Right lobe of liver (tissue), 6 donors: ENCODE measurements around the gene IRF9. TPM values are rescaled to one million over a fixed set of nuclear protein-coding genes. Genes with fewer than 3 reads are reported as not detected.

Experiments
- ATAC-seq, 4 donors: fragments of 200-7000 bp; cut with Tn5 transposase; one replicate each; pipeline ENCODE4 v1.9.1; 2020; ENCODE audit warnings: mild to moderate bottlenecking in 4 of 4, moderate library complexity in 4 of 4
- DNase-seq, 3 donors: peaks; one replicate each; pipeline ENCODE4 v3.0.0-alpha.2; 2020
- H3K27ac ChIP-seq, 3 donors: fragments of 200-600 bp; one replicate each; pipeline ENCODE4 v1.8.0; 2022
- H3K27me3 ChIP-seq, 2 donors: fragments of 200-600 bp; one replicate each; pipeline ENCODE4 v1.8.0; 2022
- H3K36me3 ChIP-seq, 4 donors: fragments of 200-600 bp; sonication (generic) in 1 of 4; one replicate each; pipeline versions ENCODE4 v1.5.1 to v1.8.0; 2017 to 2022; ENCODE audit warnings: control low read depth in 1 of 4
- H3K4me1 ChIP-seq, 4 donors: fragments of 200-600 bp; sonication (generic) in 1 of 4; one replicate each; pipeline versions ENCODE4 v1.5.1 to v1.8.0; 2017 to 2022; ENCODE audit warnings: control low read depth in 1 of 4
- H3K4me3 ChIP-seq, 3 donors: fragments of 200-600 bp; one replicate each; pipeline ENCODE4 v1.8.0; 2022
- H3K9me3 ChIP-seq, 4 donors: fragments of 200-600 bp; sonication (generic) in 1 of 4; one replicate each; pipeline versions ENCODE4 v1.5.1 to v1.8.0; 2017 to 2022; ENCODE audit warnings: control low read depth in 1 of 4
- POLR2A ChIP-seq: fragments of 450-650 bp; IDR thresholded peaks from one replicate; pipeline ENCODE4 v1.6.1; 2017; ENCODE audit warnings: antibody characterized with exemption, mild to moderate bottlenecking
- WGBS: methylation state at CpG from one replicate; pipeline ENCODE4 v1.1.6; 2018; ENCODE audit warnings: low coverage, low lambda C conversion rate; ENCODE audit not compliant: insufficient coverage; ENCODE audit errors: missing lambda C conversion rate; 5-methylcytosine and 5-hydroxymethylcytosine counted together
- intact Hi-C, 2 donors: fragments of 100-400 bp; cut with DNase I; formaldehyde crosslinking; loops; one replicate each; pipeline versions ENCODE4 v1.11.2 to v1.14.1; 2022
- total RNA-seq, 6 experiments: library from RNA; depleted of rRNA in 2 of 6; stranded (reverse); fragments of >200 nt in 2 of 6; fragmentation: NEBNext Ultra II Directional in 3 of 6; extraction: Animal tissue kit (Norgen Biotek cat#: 25700) in 3 of 6; gene quantifications; one replicate each; pipeline versions ENCODE4 v1.1.0 to v1.2.4, GENCODE V29; 2016 to 2023
- TF ChIP-seq, protein P1 (sequence below), 4 donors: fragments of 200-600 bp in 3 of 4; fragments of 450-650 bp in 1 of 4; IDR thresholded peaks; one replicate each; pipeline versions ENCODE4 v1.5.1 to v1.8.0; 2016 to 2022; ENCODE audit warnings: antibody characterized with exemption in 4 of 4, mild to moderate bottlenecking in 2 of 4
- donor health status: DM: no; HTN: yes; CAD: no.
- donor health status: DM: no; HTN: no; CAD: no.
- donor health status: DM: no; HTN: no; CAD: no.
- donor health status: DM: no; HTN: yes; CAD: no.
- donor health status: DM: no; HTN: yes; CAD: no.

Gene IRF9
- total RNA-seq, 6 experiments from 2014 or later = 17.4 to 66.6 (median 37.2) TPM

DNA sequence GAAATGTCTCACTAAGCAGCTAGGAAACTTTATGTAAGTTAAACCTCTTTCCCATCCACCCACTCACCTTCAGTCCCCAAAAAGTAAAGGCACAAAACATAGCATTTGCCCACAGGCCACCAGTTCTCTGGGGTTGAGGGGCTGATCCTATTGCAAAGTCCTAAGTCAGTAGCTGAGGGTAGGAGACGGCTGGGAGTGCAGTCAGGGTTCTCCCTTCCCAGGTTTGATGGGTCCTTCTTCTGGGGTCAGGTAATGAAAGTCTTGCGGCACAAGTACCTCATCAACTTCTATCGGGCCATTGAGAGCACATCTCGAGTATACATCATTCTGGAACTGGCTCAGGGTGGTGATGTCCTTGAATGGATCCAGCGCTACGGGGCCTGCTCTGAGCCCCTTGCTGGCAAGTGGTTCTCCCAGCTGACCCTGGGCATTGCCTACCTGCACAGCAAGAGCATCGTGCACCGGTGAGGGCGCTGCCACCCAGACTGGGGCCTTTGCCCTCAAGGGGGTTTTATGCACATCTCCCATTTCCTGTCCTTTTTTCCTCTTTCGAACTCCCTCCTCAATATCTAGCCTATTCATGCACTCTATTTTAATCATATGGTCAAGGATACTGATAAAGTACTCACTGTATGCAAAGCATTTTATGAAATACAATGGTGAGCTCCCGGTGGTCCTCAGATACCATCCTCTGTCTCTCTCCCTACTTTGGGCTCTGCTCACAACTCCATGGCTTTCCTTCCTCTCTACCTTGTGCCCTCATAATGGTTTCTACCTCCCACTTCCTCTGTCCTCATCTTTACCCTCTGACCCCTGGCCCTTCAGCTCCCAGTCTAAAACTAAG is 45.4 kb downstream of the IRF9 start:
- DNase-seq = no peak
- WGBS = 100% methylated on average over 5 of the region's 11 CpGs
- H3K36me3 ChIP-seq = peaks cover 0 to 56% (median 2%) of the 10 kb centered on the region in 4 donors
- no peak overlapping the region for H3K4me3 ChIP-seq
- intact Hi-C loops = no loop called here
- H3K27me3 ChIP-seq = no peaks in the 10 kb centered on the region
- no peak overlapping the region for H3K27ac ChIP-seq
- H3K4me1 ChIP-seq = no peaks in the 10 kb centered on the region
- TF ChIP-seq, protein P1, sequence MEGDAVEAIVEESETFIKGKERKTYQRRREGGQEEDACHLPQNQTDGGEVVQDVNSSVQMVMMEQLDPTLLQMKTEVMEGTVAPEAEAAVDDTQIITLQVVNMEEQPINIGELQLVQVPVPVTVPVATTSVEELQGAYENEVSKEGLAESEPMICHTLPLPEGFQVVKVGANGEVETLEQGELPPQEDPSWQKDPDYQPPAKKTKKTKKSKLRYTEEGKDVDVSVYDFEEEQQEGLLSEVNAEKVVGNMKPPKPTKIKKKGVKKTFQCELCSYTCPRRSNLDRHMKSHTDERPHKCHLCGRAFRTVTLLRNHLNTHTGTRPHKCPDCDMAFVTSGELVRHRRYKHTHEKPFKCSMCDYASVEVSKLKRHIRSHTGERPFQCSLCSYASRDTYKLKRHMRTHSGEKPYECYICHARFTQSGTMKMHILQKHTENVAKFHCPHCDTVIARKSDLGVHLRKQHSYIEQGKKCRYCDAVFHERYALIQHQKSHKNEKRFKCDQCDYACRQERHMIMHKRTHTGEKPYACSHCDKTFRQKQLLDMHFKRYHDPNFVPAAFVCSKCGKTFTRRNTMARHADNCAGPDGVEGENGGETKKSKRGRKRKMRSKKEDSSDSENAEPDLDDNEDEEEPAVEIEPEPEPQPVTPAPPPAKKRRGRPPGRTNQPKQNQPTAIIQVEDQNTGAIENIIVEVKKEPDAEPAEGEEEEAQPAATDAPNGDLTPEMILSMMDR (IDR thresholded peaks at IDR 0.05) = no peak
- no peak for TF ChIP-seq POLR2A
- H3K9me3 ChIP-seq = no peaks in the 10 kb centered on the region
- ATAC-seq = no peak

GRCh38 chr14:24207104-24207551 is 46.1 kb downstream of the IRF9 start:
- intact Hi-C loops = no loop called here
- Histone ChIP-seq H3K4me3 (no peak overlapping the region), H3K36me3 (peaks cover 0 to 57% (median 2%) of the 10 kb centered on the region in 4 donors), H3K27ac (no peak overlapping the region), H3K4me1 (no peaks in the 10 kb centered on the region), H3K9me3 (no peaks in the 10 kb centered on the region), H3K27me3 (no peaks in the 10 kb centered on the region)
- ATAC-seq (no peak), DNase-seq (no peak)
- TF ChIP-seq, protein P1 (IDR thresholded peaks at IDR 0.05) = no peak
- TF ChIP-seq POLR2A = no peak
- WGBS = 83% methylated on average over 1 of the region's 5 CpGs

GRCh38 chr14:24207625-24208024 is 46.6 kb downstream of the IRF9 start:
- no peaks in the 10 kb centered on the region for H3K27me3 ChIP-seq
- no peaks in the 10 kb centered on the region for H3K4me1 ChIP-seq
- ATAC-seq (no peak), DNase-seq (no peak)
- no peaks in the 10 kb centered on the region for H3K9me3 ChIP-seq
- intact Hi-C loops = no loop called here
- no peak for TF ChIP-seq POLR2A
- TF ChIP-seq, protein P1 (IDR thresholded peaks at IDR 0.05) = no peak
- 100% methylated on average over 2 of the region's 2 CpGs for WGBS
- no peak overlapping the region for H3K27ac ChIP-seq
- H3K4me3 ChIP-seq = no peak overlapping the region
- peaks cover 0 to 57% (median 2%) of the 10 kb centered on the region in 4 donors for H3K36me3 ChIP-seq

DNA sequence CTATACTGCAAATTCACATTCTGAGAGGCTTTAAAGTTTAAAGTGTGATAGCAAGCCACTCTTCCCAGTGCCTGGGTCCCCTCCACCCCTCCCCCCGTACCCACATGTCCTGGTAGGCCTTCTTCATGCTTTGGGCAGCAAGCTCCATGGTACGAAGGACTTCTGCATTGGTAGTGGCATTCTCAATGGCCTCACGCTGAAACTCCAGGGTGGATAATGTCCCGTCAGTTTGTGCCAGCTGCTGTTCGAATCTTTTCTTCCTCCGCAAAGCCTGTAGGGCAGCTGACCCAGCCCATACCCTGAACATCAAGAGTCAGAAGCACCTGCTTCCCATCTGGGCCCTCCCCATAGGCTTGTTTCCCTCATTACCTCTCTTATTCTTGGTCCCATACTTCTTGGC is 50.2 kb downstream of the IRF9 start:
- no peak for DNase-seq
- ATAC-seq = no peak
- WGBS = 89% methylated on average over 5 of the region's 6 CpGs
- Histone ChIP-seq H3K9me3 (no peaks in the 10 kb centered on the region), H3K27me3 (no peaks in the 10 kb centered on the region), H3K36me3 (peaks cover 0 to 48% (median 2%) of the 10 kb centered on the region in 4 donors), H3K4me3 (no peak overlapping the region), H3K27ac (no peak overlapping the region), H3K4me1 (peaks cover 0 to 5% (median 1%) of the 10 kb centered on the region in 4 donors)
- intact Hi-C loops = no loop called here
- no peak for TF ChIP-seq POLR2A
- TF ChIP-seq, protein P1 (IDR thresholded peaks at IDR 0.05) = no peak
